Vagina (tissue), 2 donors: ENCODE results near the gene LIMS1.

Experiments
- CTCF ChIP-seq, 3 experiments: fragments of 450-650 bp in 2 of 3; fragments of 200-600 bp in 1 of 3; sonication (generic) in 1 of 3; IDR thresholded peaks; one replicate each; pipeline ENCODE4 v1.5.1; 2017 to 2019; ENCODE audit warnings: antibody characterized with exemption in 3 of 3, mild to moderate bottlenecking in 2 of 3, moderate library complexity in 2 of 3
- POLR2AphosphoS5 ChIP-seq, 2 donors: sonication (generic); formaldehyde crosslinking; IDR thresholded peaks; one replicate each; pipeline ENCODE4 v1.9.0; 2017; ENCODE audit warnings: antibody characterized with exemption in 2 of 2, mild to moderate bottlenecking in 2 of 2, low read depth in 1 of 2; ENCODE audit not compliant: insufficient read depth in 1 of 2

GRCh38 chr2:108586631-108587030 is 52.4 kb downstream of the LIMS1 start:
- TF ChIP-seq CTCF (IDR thresholded peaks at IDR 0.05) = no peak
- no peak for TF ChIP-seq POLR2AphosphoS5 (IDR thresholded peaks at IDR 0.05; ENCODE audit: insufficient read depth in 1 of 2, low read depth in 1 of 2)
